GM13976 (cell line): ENCODE measurements around the gene DNAJC18.

Experiments
- DNase-seq: peaks from one replicate; pipeline ENCODE4 v3.0.0; 2012; ENCODE audit warnings: low spot score
- in situ Hi-C: fragments of 300-500 bp; cut with MboI; formaldehyde crosslinking; loops from one replicate; pipeline ENCODE4 v1.12.0; 2022; ENCODE audit warnings: low sequenced_read_pairs, mixed read lengths, inconsistent platforms; ENCODE audit not compliant: unreplicated experiment
- TF ChIP-seq, protein P1 (sequence below): IDR thresholded peaks from 2 replicates; pipeline ENCODE4 v1.5.1; 2012; ENCODE audit warnings: borderline replicate concordance, mild to moderate bottlenecking; ENCODE audit not compliant: insufficient read depth; ENCODE audit errors: extremely low read depth, missing control alignments, control extremely low read depth

The DNAJC18 gene

DNA sequence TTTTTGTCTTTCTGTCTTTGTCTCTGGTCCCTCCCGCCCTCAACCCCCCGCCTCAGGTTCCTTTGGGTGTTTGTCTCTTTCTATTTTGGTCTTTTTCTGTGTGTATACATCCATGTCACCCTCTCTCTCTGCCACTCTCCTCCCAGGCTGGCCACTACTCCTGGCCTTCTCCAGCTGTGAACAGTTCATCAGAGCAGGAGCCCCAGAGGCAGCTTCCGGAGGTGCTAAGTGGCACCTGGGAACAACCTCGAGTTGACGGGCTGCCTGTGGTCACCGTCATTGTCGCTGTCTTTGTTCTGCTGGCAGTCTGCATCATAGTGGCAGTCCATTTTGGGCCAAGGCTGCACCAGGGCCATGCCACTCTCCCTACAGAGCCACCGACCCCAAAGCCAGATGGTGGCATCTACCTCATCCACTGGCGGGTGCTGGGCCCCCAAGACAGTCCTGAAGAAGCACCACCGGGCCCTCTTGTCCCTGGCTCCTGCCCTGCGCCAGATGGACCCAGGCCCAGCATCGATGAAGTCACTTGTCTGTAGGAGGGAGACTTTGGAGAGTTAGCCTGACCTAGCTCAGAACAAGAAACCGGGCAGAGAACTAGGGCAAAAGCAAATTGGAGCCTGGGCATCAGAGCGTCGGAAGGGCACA is 33.2 kb upstream of the DNAJC18 start:
- TF ChIP-seq, protein P1, sequence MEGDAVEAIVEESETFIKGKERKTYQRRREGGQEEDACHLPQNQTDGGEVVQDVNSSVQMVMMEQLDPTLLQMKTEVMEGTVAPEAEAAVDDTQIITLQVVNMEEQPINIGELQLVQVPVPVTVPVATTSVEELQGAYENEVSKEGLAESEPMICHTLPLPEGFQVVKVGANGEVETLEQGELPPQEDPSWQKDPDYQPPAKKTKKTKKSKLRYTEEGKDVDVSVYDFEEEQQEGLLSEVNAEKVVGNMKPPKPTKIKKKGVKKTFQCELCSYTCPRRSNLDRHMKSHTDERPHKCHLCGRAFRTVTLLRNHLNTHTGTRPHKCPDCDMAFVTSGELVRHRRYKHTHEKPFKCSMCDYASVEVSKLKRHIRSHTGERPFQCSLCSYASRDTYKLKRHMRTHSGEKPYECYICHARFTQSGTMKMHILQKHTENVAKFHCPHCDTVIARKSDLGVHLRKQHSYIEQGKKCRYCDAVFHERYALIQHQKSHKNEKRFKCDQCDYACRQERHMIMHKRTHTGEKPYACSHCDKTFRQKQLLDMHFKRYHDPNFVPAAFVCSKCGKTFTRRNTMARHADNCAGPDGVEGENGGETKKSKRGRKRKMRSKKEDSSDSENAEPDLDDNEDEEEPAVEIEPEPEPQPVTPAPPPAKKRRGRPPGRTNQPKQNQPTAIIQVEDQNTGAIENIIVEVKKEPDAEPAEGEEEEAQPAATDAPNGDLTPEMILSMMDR: no peak
- DNase-seq: no peak
- in situ Hi-C loops: no loop called here

DNA sequence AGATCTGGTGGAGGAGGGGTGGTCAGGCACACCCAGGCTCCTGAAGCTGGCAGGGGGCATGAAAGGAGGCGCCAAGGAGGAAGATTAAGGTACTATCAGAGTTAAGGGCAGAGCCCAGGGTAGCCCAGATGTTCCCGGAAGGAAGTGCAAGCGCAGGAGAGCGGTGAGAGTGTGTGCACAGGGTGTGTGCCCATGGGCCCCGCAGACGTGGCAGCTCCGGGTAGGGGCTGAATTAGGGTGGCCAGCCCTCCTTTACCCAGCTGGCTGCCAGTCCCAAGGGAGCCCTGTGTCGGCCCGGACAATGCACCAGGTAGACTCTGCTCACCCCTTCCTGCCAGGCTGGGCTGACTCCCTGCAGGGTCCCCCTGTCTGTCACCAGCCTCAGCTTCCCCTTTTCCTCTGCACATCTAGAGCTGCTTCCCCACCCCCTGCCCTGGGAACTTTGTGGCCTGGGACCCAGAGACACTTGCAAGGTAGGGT is 31.5 kb upstream of the DNAJC18 start, which contains the start of gene SMIM33:
TSS of gene SMIM33 (plus strand) at position 184 of the 480 bp plus-strand sequence. CDS start at position 302, 118 bp downstream.
- in situ Hi-C loops: no loop called here
- no peak for DNase-seq
- TF ChIP-seq, protein P1: no peak

DNA sequence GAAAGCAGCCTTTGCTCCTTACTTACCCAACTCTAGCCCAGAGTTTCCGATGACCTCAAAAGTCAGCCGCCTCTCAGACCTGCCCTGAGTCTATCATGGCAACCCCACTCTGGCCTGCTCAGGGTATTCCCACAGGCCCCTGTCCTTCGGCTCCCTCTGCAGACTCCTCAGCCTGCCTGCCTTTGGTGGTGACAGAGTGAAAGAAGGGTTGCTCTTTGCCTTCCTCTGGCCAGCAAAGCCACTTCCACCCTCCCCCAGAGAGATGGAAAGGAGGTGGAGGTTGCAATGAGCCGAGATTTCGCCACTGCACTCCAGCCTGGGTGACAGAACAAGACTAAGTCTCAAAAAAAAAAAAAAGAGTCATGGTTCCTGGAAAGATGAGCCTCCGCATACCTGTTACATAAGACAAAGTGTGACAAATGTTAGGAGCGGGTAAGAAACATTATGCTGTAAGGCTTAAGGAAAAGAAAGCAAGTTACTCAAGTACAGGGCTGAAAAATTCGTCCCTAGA is 29.2 kb upstream of the DNAJC18 start:
- TF ChIP-seq, protein P1: no peak
- in situ Hi-C loops: no loop called here
- DNase-seq: no peak

DNA sequence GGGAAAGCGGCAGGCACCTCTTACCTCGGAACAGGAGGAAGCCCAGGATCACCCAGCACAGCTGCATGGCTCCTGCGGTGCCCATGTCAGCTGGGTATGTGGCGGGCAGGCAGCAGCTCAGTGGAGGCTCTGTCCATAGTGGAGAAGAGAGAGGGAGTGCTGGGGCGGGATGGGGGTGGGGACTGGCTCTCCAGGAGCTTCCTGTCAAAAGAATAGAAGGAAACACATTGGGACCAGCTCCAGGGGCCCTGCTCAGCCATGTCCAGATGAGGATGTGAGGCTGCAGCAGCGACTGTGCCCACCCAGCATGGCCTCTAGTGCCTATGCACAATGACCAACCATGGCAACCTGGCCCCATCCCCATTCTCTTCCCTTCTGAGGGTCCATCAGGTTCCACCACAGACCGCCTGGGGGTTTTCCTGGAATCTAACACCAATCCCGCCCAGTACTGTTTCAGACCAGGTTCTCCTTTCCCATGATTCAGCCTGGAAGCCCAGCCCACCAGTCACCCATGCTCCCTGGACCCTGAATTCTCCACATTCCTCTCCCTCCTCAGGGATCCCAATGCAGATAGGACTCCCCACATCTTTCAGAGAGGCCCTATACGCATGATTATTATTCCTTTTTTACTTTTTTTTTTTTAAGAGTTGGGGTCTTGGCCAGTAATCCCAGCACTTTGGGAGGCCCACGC is 23.4 kb upstream of the DNAJC18 start, which contains the start of gene ECSCR:
TSS of gene ECSCR (minus strand) at position 158 of the 691 bp plus-strand sequence. CDS start at position 85, 73 bp downstream.
- in situ Hi-C loops: no loop called here
- TF ChIP-seq, protein P1: no peak
- no peak for DNase-seq

DNA sequence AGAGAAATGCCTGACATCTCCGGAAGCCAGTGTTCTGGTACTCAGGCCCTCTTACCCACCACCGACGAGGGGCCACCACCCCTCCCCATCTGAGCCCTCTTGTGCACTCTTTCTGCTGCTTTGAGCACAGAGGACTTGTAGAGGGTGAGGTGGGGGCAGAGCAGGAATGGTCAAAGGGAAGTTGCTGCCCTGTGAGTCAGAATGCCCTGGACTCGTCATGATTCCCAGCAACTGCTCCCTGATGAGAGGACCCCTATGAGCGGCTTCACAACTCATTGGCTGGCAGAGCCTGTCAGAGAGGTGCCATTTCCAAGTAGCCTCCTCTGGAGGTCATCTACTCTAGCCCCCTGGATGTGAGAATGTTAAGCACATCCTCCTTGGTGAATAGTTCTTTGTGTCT is 22.4 kb upstream of the DNAJC18 start:
- in situ Hi-C loops: no loop called here
- DNase-seq: no peak
- TF ChIP-seq, protein P1: no peak

DNA sequence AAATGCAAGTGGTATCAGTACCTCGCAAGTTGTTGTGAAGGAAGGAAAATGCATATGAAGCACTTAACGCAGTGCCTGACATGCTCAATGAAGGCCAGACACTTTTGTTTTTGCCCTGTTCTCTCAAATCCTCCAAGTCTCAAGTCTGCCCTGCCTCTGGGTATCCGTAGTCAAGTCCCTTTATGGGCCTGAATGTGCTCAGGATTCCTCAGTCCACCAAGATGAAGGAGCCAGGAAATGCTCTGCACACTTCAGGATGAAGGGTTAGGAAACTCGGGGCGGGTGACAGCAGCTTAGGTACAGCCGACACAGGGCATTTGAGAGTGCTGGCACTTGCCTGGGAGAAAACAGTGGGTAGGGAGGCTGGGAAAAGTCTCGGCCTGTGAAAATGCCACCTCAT is 21.9 kb upstream of the DNAJC18 start:
- no peak for DNase-seq
- TF ChIP-seq, protein P1: no peak
- in situ Hi-C loops: no loop called here
